ENCODE data around the gene PCBP4. TPM values are rescaled to one million over a fixed set of nuclear protein-coding genes. Genes with fewer than 3 reads are reported as not detected.

PCBP4 gene
- total RNA-seq, 1 donor from 2014 or later: 10.3 TPM

- ATAC-seq (ENCODE audit: low read depth): no peak
- intact Hi-C loops (cut with micrococcal nuclease): loop anchor here (10.0 kb wide), 1 partner anchor 546 kb away; the partner anchor contains the start of genes NT5DC2 and UQCC5
- TF ChIP-seq, protein P1, sequence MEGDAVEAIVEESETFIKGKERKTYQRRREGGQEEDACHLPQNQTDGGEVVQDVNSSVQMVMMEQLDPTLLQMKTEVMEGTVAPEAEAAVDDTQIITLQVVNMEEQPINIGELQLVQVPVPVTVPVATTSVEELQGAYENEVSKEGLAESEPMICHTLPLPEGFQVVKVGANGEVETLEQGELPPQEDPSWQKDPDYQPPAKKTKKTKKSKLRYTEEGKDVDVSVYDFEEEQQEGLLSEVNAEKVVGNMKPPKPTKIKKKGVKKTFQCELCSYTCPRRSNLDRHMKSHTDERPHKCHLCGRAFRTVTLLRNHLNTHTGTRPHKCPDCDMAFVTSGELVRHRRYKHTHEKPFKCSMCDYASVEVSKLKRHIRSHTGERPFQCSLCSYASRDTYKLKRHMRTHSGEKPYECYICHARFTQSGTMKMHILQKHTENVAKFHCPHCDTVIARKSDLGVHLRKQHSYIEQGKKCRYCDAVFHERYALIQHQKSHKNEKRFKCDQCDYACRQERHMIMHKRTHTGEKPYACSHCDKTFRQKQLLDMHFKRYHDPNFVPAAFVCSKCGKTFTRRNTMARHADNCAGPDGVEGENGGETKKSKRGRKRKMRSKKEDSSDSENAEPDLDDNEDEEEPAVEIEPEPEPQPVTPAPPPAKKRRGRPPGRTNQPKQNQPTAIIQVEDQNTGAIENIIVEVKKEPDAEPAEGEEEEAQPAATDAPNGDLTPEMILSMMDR (IDR thresholded peaks at IDR 0.05): no peak
- POLR2A ChIA-PET: no interaction called here
- DNase-seq: no peak
- Mint-ChIP-seq H3K27me3 (no peaks in the 10 kb centered on the region), H3K4me3 (no peak overlapping the region), H3K27ac (peak overlapping the region; percentile 15), H3K4me1 (peaks cover 20% of the 10 kb centered on the region), H3K36me3 (ENCODE audit: low read depth) (peaks cover 23% of the 10 kb centered on the region), H3K9me3 (no peaks in the 10 kb centered on the region)
- CTCF ChIA-PET: no interaction called here
These were observed 21.3 kb upstream of the PCBP4 start for GRCh38 chr3:51988286-51989146.

- Mint-ChIP-seq H3K36me3 (ENCODE audit: low read depth) (peaks cover 15% of the 10 kb centered on the region), H3K4me3 (no peak overlapping the region), H3K9me3 (no peaks in the 10 kb centered on the region), H3K4me1 (peaks cover 19% of the 10 kb centered on the region), H3K27ac (no peak overlapping the region), H3K27me3 (no peaks in the 10 kb centered on the region)
- TF ChIP-seq, protein P1 (IDR thresholded peaks at IDR 0.05): no peak
- intact Hi-C loops (cut with micrococcal nuclease): loop anchor here (10.0 kb wide), 1 partner anchor 547 kb away; the partner anchor contains the start of genes NT5DC2 and UQCC5
- ChIA-PET CTCF (no interaction called here), POLR2A (interaction anchor here (0.5 to 1.4 kb wide), 2 partner anchors 8 to 15 kb away, joined by 3 to 6 read pairs; partner anchors contain the start of gene RPL29)
- ATAC-seq (ENCODE audit: low read depth): no peak
- no peak for DNase-seq
These were observed 20.3 kb upstream of the PCBP4 start for GRCh38 chr3:51987568-51987967.

DNA sequence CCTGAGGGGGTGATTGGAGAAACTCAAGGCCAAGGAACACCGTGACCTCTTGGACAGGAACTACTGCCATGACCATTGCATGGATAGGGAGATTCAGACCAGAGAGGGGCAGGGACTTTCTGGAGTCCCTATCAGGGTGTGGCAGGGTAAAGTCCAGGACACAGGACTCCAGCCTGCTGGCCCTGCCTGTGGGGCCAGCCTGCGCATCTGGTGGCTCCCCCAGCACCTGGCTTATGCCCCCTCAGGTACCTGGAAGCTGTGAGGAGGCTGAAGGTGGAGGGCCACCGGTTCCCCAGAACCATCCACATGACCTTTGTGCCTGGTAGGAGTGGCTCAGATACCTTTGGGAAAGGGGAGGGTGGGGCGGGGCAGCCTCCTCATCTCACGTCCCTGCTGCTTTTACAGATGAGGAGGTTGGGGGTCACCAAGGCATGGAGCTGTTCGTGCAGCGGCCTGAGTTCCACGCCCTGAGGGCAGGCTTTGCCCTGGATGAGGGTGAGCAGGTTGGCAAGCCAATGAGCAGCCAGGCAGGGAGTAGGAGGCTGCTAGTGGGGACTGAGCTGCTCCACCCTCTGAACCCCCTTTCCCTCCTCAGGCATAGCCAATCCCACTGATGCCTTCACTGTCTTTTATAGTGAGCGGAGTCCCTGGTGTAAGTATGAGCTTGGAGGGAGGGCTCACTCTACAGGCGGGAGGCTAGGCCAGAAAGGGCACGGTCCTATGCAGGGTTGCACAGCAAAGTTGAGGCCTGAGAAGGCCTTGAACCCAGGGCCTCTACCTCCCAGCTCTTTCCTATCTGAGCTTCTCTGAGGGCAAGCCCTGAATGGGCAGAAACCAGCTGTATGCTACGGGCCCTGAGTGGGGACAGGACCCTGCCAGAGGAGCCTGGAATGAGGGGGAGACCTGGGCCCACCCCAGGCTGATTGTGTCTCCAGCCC is 19.0 kb upstream of the PCBP4 start:
- H3K9me3 Mint-ChIP-seq: no peaks in the 10 kb centered on the region
- H3K27me3 Mint-ChIP-seq: no peaks in the 10 kb centered on the region
- TF ChIP-seq, protein P1 (IDR thresholded peaks at IDR 0.05): no peak
- no peak overlapping the region for H3K27ac Mint-ChIP-seq
- intact Hi-C loops (cut with micrococcal nuclease): loop anchor here (10.0 kb wide), 1 partner anchor 549 kb away; the partner anchor contains the start of genes NT5DC2 and UQCC5
- ChIA-PET POLR2A (interaction anchor here (1.0 to 1.4 kb wide), 2 partner anchors 9 to 10 kb away, joined by 5 to 6 read pairs; partner anchors contain the start of gene RPL29), CTCF (interaction anchor here (0.6 kb wide), 1 partner anchor 1313 kb away, joined by 3 read pairs; no protein-coding TSS in a partner anchor)
- no peak for ATAC-seq (ENCODE audit: low read depth)
- peaks cover 21% of the 10 kb centered on the region for H3K4me1 Mint-ChIP-seq
- no peak overlapping the region for H3K4me3 Mint-ChIP-seq
- no peak for DNase-seq
- H3K36me3 Mint-ChIP-seq (ENCODE audit: low read depth): peaks cover 2% of the 10 kb centered on the region

GRCh38 chr3:51985063-51985462 is 17.8 kb upstream of the PCBP4 start:
- H3K9me3 Mint-ChIP-seq: no peaks in the 10 kb centered on the region
- ATAC-seq (ENCODE audit: low read depth) (no peak), DNase-seq (no peak)
- no peaks in the 10 kb centered on the region for H3K36me3 Mint-ChIP-seq (ENCODE audit: low read depth)
- H3K27ac Mint-ChIP-seq: no peak overlapping the region
- H3K4me1 Mint-ChIP-seq: peaks cover 23% of the 10 kb centered on the region
- no peaks in the 10 kb centered on the region for H3K27me3 Mint-ChIP-seq
- peak overlapping the region; percentile 8 for H3K4me3 Mint-ChIP-seq
- ChIA-PET CTCF (no interaction called here), POLR2A (interaction anchor here (0.6 to 4.5 kb wide), 4 partner anchors 10 to 97 kb away, joined by 4 to 58 read pairs (median 20); partner anchors contain the start of genes ABHD14A, ABHD14B and RPL29)
- intact Hi-C loops (cut with micrococcal nuclease): loop anchor here (10.0 kb wide), 1 partner anchor 550 kb away; the partner anchor contains the start of genes NT5DC2 and UQCC5
- TF ChIP-seq, protein P1 (IDR thresholded peaks at IDR 0.05): no peak
